GM19023 (cell line): ENCODE results near the gene SRRM2.

Experiments used
- ATAC-seq: cut with Tn5 transposase; IDR thresholded peaks from one replicate; pipeline ENCODE4 v1.9.1; 2021; ENCODE audit warnings: mild to moderate bottlenecking, moderate library complexity; ENCODE audit not compliant: unreplicated experiment

SRRM2 gene

GRCh38 chr16:2737895-2738418, 14.5 kb upstream of the SRRM2 start:
- ATAC-seq, result no peak

- no peak for ATAC-seq
Observed at GRCh38 chr16:2738615-2739014, 13.8 kb upstream of the SRRM2 start.

GRCh38 chr16:2739625-2740430, 12.6 kb upstream of the SRRM2 start:
- no peak for ATAC-seq

- no peak for ATAC-seq
Observed at GRCh38 chr16:2740476-2740875, 12.0 kb upstream of the SRRM2 start.

GRCh38 chr16:2741168-2741567, 11.3 kb upstream of the SRRM2 start:
- ATAC-seq, result no peak

- no peak for ATAC-seq
Observed at GRCh38 chr16:2742323-2743006, 10.0 kb upstream of the SRRM2 start.

- ATAC-seq, result no peak
Observed at GRCh38 chr16:2743007-2743810, 9.2 kb upstream of the SRRM2 start.

- ATAC-seq, result no peak
Observed at GRCh38 chr16:2744711-2745110, 7.7 kb upstream of the SRRM2 start.

GRCh38 chr16:2745116-2745890, 7.1 kb upstream of the SRRM2 start:
- no peak for ATAC-seq

GRCh38 chr16:2745961-2746360, 6.5 kb upstream of the SRRM2 start:
- no peak for ATAC-seq

- ATAC-seq, result no peak
Observed at GRCh38 chr16:2748757-2749455, 3.5 kb upstream of the SRRM2 start.

- no peak for ATAC-seq
Observed at GRCh38 chr16:2749476-2749875, 3.0 kb upstream of the SRRM2 start.

GRCh38 chr16:2749936-2750335, 2.5 kb upstream of the SRRM2 start:
- ATAC-seq, result no peak

GRCh38 chr16:2751577-2752034, 832 bp upstream of the SRRM2 start:
- ATAC-seq, result no peak

- peak; percentile 45 for ATAC-seq
Observed at GRCh38 chr16:2752850-2753732, 653 bp downstream of the SRRM2 start.

- ATAC-seq, result no peak
Observed at GRCh38 chr16:2753733-2754020, 1.2 kb downstream of the SRRM2 start.

- no peak for ATAC-seq
Observed at GRCh38 chr16:2755158-2755557, 2.7 kb downstream of the SRRM2 start.

GRCh38 chr16:2756288-2757015, 4.0 kb downstream of the SRRM2 start:
- no peak for ATAC-seq
